ENCODE results near the gene SACM1L.
"Not testable (repeated sequence)": the region's sequence is repeated elsewhere in the genome, so short reads cannot be mapped to it uniquely, and the experiment has no call there.

The SACM1L gene

GRCh38 chr3:45692866-45693265, 3.7 kb downstream of the SACM1L start:
- Histone ChIP-seq H2AK5ac (ENCODE audit: low read length) (no peak overlapping the region), H3K18ac (ENCODE audit: low read length) (no peak overlapping the region), H3K79me2 (ENCODE audit: control insufficient read depth, insufficient read depth, low read length, poor library complexity) (peaks cover 3% of the 10 kb centered on the region), H3K79me1 (ENCODE audit: low read length) (peaks cover 4% of the 10 kb centered on the region), H3K27me3 (ENCODE audit: insufficient read depth, low read length) (no peaks in the 10 kb centered on the region), H2BK120ac (ENCODE audit: insufficient read depth, low read length, poor library complexity) (no peak overlapping the region), H3K23ac (ENCODE audit: low read length) (no peak overlapping the region), H2BK12ac (ENCODE audit: low read length) (no peak overlapping the region), H4K8ac (ENCODE audit: low read depth, low read length) (no peak overlapping the region), H4K91ac (ENCODE audit: low read depth, low read length) (no peak overlapping the region), H2AFZ (ENCODE audit: insufficient read depth, low read length, poor library complexity) (no peak overlapping the region), H3K4ac (ENCODE audit: low read depth, low read length) (peak overlapping the region; percentile 2), H3K36me3 (ENCODE audit: control insufficient read depth in 1 of 2, insufficient read depth in 2 of 2, low read length in 2 of 2) (peaks cover 0 to 3% of the 10 kb centered on the region in 2 experiments), H3K9me3 (ENCODE audit: insufficient read depth, low read depth, low read length) (no peaks in the 10 kb centered on the region), H3K4me2 (ENCODE audit: low read length) (no peak overlapping the region), H3K9ac (ENCODE audit: low read length) (no peak overlapping the region), H3K27ac (ENCODE audit: low read depth, low read length) (no peak overlapping the region), H2BK5ac (ENCODE audit: low read depth, low read length, poor library complexity) (no peak overlapping the region), H4K12ac (ENCODE audit: low read depth, low read length) (no peak overlapping the region), H3K14ac (ENCODE audit: low read length) (no peak overlapping the region), H3K4me3 (ENCODE audit: low read depth, low read length) (no peak overlapping the region), H3K4me1 (ENCODE audit: control insufficient read depth in 1 of 2, insufficient read depth in 2 of 2, low read length in 2 of 2) (peaks cover 2 to 4% of the 10 kb centered on the region in 2 experiments)
- DNase-seq: peak in 1 of 2 donors; percentile 13
- WGBS (ENCODE audit: extremely low coverage, insufficient coverage, insufficient read length): no CpG with 5 or more reads among the region's 3 CpGs

DNA sequence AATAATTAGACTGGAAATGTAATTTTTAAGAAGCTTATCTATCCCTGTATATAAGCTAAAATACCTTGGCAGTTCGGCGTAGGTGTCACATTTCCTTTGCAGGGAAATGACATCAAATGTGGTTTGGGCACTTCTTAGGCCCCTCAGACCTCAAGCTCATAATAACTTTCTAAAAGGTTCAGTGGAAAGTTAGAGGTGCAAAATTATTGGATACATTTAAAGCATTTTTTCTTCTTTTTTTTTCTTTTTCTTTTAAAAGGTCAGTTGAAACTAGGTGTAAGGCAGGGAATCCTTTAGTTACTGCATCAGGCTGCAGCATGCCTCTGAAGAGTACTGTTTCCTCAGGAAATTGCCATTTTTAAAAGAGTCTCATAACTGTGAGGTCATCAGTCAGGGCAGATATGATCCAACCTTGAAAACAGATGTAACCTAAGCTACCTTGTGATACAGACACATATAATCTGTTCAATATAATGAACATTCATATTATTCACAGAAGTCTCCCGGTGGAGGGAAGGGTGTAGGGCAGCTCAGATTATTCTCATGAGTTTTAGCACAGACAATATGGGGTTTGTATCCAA, 4.8 kb downstream of the SACM1L start:
- H4K12ac ChIP-seq (ENCODE audit: low read depth, low read length): no peak overlapping the region
- H3K9me3 ChIP-seq (ENCODE audit: insufficient read depth, low read depth, low read length): no peaks in the 10 kb centered on the region
- H3K23ac ChIP-seq (ENCODE audit: low read length): no peak overlapping the region
- H3K4me1 ChIP-seq (ENCODE audit: control insufficient read depth in 1 of 2, insufficient read depth in 2 of 2, low read length in 2 of 2): peaks cover 2 to 4% of the 10 kb centered on the region in 2 experiments
- H2BK12ac ChIP-seq (ENCODE audit: low read length): no peak overlapping the region
- no peak overlapping the region for H3K4me2 ChIP-seq (ENCODE audit: low read length)
- H3K4me3 ChIP-seq (ENCODE audit: low read depth, low read length): no peak overlapping the region
- no peak overlapping the region for H2BK120ac ChIP-seq (ENCODE audit: insufficient read depth, low read length, poor library complexity)
- no peak overlapping the region for H3K27ac ChIP-seq (ENCODE audit: low read depth, low read length)
- WGBS (ENCODE audit: extremely low coverage, insufficient coverage, insufficient read length): no CpG with 5 or more reads among the region's 3 CpGs
- H4K8ac ChIP-seq (ENCODE audit: low read depth, low read length): no peak overlapping the region
- peaks cover 4% of the 10 kb centered on the region for H3K79me1 ChIP-seq (ENCODE audit: low read length)
- H2AFZ ChIP-seq (ENCODE audit: insufficient read depth, low read length, poor library complexity): no peak overlapping the region
- H2AK5ac ChIP-seq (ENCODE audit: low read length): no peak overlapping the region
- peaks cover 0 to 3% of the 10 kb centered on the region in 2 experiments for H3K36me3 ChIP-seq (ENCODE audit: control insufficient read depth in 1 of 2, insufficient read depth in 2 of 2, low read length in 2 of 2)
- peak overlapping the region; percentile 59 for H3K4ac ChIP-seq (ENCODE audit: low read depth, low read length)
- no peak overlapping the region for H3K14ac ChIP-seq (ENCODE audit: low read length)
- no peak overlapping the region for H2BK5ac ChIP-seq (ENCODE audit: low read depth, low read length, poor library complexity)
- no peaks in the 10 kb centered on the region for H3K27me3 ChIP-seq (ENCODE audit: insufficient read depth, low read length)
- peaks cover 3% of the 10 kb centered on the region for H3K79me2 ChIP-seq (ENCODE audit: control insufficient read depth, insufficient read depth, low read length, poor library complexity)
- H3K18ac ChIP-seq (ENCODE audit: low read length): peak overlapping the region; percentile 44
- no peak for DNase-seq
- H3K9ac ChIP-seq (ENCODE audit: low read length): no peak overlapping the region
- no peak overlapping the region for H4K91ac ChIP-seq (ENCODE audit: low read depth, low read length)

DNA sequence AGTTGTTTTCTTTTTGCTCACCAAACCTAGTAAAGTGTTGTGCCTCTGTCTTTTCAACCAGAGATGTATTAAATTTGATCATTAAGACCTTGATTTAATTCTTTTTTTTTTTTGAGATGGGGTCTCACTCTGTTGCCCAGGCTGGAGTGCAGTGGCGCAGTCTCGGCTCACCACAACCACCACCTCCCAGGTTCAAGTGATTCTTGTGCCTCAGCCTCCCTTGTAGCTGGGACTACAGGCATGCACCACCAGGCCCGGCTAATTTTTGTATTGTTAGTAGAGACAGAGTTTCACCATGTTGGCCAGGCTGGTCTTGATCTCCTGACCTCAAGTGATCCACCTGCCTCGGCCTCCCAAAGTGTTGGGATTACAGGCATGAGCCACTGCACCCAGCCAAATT, 6.0 kb downstream of the SACM1L start:
- H3K9me3 ChIP-seq (ENCODE audit: insufficient read depth, low read depth, low read length); H3K4me2 ChIP-seq (ENCODE audit: low read length); H3K18ac ChIP-seq (ENCODE audit: low read length); H4K91ac ChIP-seq (ENCODE audit: low read depth, low read length); H3K27ac ChIP-seq (ENCODE audit: low read depth, low read length); H3K79me1 ChIP-seq (ENCODE audit: low read length); H3K27me3 ChIP-seq (ENCODE audit: insufficient read depth, low read length); H3K4ac ChIP-seq (ENCODE audit: low read depth, low read length); H4K8ac ChIP-seq (ENCODE audit: low read depth, low read length); H2AFZ ChIP-seq (ENCODE audit: insufficient read depth, low read length, poor library complexity); H2BK120ac ChIP-seq (ENCODE audit: insufficient read depth, low read length, poor library complexity); H3K79me2 ChIP-seq (ENCODE audit: control insufficient read depth, insufficient read depth, low read length, poor library complexity); H2BK5ac ChIP-seq (ENCODE audit: low read depth, low read length, poor library complexity); H3K14ac ChIP-seq (ENCODE audit: low read length); DNase-seq; H3K23ac ChIP-seq (ENCODE audit: low read length); H3K4me3 ChIP-seq (ENCODE audit: low read depth, low read length); H3K4me1 ChIP-seq (ENCODE audit: control insufficient read depth in 1 of 2, insufficient read depth in 2 of 2, low read length in 2 of 2); H3K36me3 ChIP-seq (ENCODE audit: control insufficient read depth in 1 of 2, insufficient read depth in 2 of 2, low read length in 2 of 2); H3K9ac ChIP-seq (ENCODE audit: low read length); H2AK5ac ChIP-seq (ENCODE audit: low read length); H4K12ac ChIP-seq (ENCODE audit: low read depth, low read length); H2BK12ac ChIP-seq (ENCODE audit: low read length): not testable (repeated sequence)
- no CpG with 5 or more reads among the region's 4 CpGs for WGBS (ENCODE audit: extremely low coverage, insufficient coverage, insufficient read length)

- H3K23ac ChIP-seq (ENCODE audit: low read length): no peak overlapping the region
- H4K91ac ChIP-seq (ENCODE audit: low read depth, low read length): no peak overlapping the region
- no peak for DNase-seq
- H3K4me2 ChIP-seq (ENCODE audit: low read length): no peak overlapping the region
- H3K18ac ChIP-seq (ENCODE audit: low read length): no peak overlapping the region
- no peak overlapping the region for H3K4ac ChIP-seq (ENCODE audit: low read depth, low read length)
- H3K4me1 ChIP-seq (ENCODE audit: control insufficient read depth in 1 of 2, insufficient read depth in 2 of 2, low read length in 2 of 2): peaks cover 0 to 3% of the 10 kb centered on the region in 2 experiments
- no peak overlapping the region for H3K14ac ChIP-seq (ENCODE audit: low read length)
- H2BK12ac ChIP-seq (ENCODE audit: low read length): no peak overlapping the region
- no peak overlapping the region for H4K8ac ChIP-seq (ENCODE audit: low read depth, low read length)
- H3K36me3 ChIP-seq (ENCODE audit: control insufficient read depth in 1 of 2, insufficient read depth in 2 of 2, low read length in 2 of 2): peaks cover 2 to 3% of the 10 kb centered on the region in 2 experiments
- H3K27ac ChIP-seq (ENCODE audit: low read depth, low read length): no peak overlapping the region
- no peak overlapping the region for H3K9ac ChIP-seq (ENCODE audit: low read length)
- H2BK5ac ChIP-seq (ENCODE audit: low read depth, low read length, poor library complexity): no peak overlapping the region
- no peak overlapping the region for H2AK5ac ChIP-seq (ENCODE audit: low read length)
- H3K9me3 ChIP-seq (ENCODE audit: insufficient read depth, low read depth, low read length): no peaks in the 10 kb centered on the region
- no peak overlapping the region for H3K4me3 ChIP-seq (ENCODE audit: low read depth, low read length)
- WGBS (ENCODE audit: extremely low coverage, insufficient coverage, insufficient read length): no CpG with 5 or more reads among the region's 6 CpGs
- H3K79me2 ChIP-seq (ENCODE audit: control insufficient read depth, insufficient read depth, low read length, poor library complexity): no peaks in the 10 kb centered on the region
- no peak overlapping the region for H4K12ac ChIP-seq (ENCODE audit: low read depth, low read length)
- no peaks in the 10 kb centered on the region for H3K79me1 ChIP-seq (ENCODE audit: low read length)
- H3K27me3 ChIP-seq (ENCODE audit: insufficient read depth, low read length): no peaks in the 10 kb centered on the region
- no peak overlapping the region for H2AFZ ChIP-seq (ENCODE audit: insufficient read depth, low read length, poor library complexity)
- no peak overlapping the region for H2BK120ac ChIP-seq (ENCODE audit: insufficient read depth, low read length, poor library complexity)
These were observed 11.4 kb downstream of the SACM1L start for GRCh38 chr3:45700570-45701073.

Data from trophoblast cell (in vitro differentiated cells and primary cell).